SK-N-MC (cell line): ENCODE results near the gene LAMC1.
"Not testable (repeated sequence)": the region's sequence is repeated elsewhere in the genome, so short reads cannot be mapped to it uniquely, and the experiment has no call there.

ENCODE experiments used
- DNase-seq: peaks from one replicate; pipeline ENCODE4 v3.0.0-alpha.2; 2011; ENCODE audit warnings: low read depth, low spot score
- H3K27ac ChIP-seq: fragments of 200-600 bp; sonication (generic); 2 replicates; pipeline ENCODE4 v1.5.1; 2016; ENCODE audit warnings: mixed run types
- H3K36me3 ChIP-seq: fragments of 200-600 bp; sonication (generic); 2 replicates; pipeline ENCODE4 v1.6.1; 2017; ENCODE audit warnings: antibody characterized with exemption, low read length, mixed read lengths; ENCODE audit not compliant: insufficient read depth
- H3K4me3 ChIP-seq: fragments of 200-600 bp; sonication (generic); 2 replicates; pipeline ENCODE4 v1.5.1; 2016
- H3K9ac ChIP-seq: fragments of 200-600 bp; sonication (generic); 2 replicates; pipeline ENCODE4 v1.8.0; 2017; ENCODE audit warnings: mixed run types, mixed read lengths; ENCODE audit not compliant: insufficient read length
- H3K9me3 ChIP-seq: fragments of 200-600 bp; sonication (generic); 2 replicates; pipeline ENCODE4 v1.6.1; 2017; ENCODE audit warnings: low read depth, mild to moderate bottlenecking, antibody characterized with exemption, low read length, moderate library complexity, mixed read lengths
- EZH2 ChIP-seq: fragments of 200-600 bp; sonication (generic); IDR thresholded peaks from one replicate; pipeline ENCODE4 v1.6.1; 2017; ENCODE audit warnings: antibody characterized with exemption
- FOXP2 ChIP-seq: optimal IDR thresholded peaks from 2 replicates; pipeline ENCODE3; 2011; ENCODE audit warnings: mild to moderate bottlenecking, moderate library complexity; ENCODE audit not compliant: insufficient read depth; ENCODE audit errors: extremely low read length, control extremely low read depth
- POLR2AphosphoS5 ChIP-seq: IDR thresholded peaks from 2 replicates; pipeline ENCODE4 v1.6.1; 2012; ENCODE audit warnings: mild to moderate bottlenecking, low read depth, low read length, borderline replicate concordance

LAMC1 gene

DNA sequence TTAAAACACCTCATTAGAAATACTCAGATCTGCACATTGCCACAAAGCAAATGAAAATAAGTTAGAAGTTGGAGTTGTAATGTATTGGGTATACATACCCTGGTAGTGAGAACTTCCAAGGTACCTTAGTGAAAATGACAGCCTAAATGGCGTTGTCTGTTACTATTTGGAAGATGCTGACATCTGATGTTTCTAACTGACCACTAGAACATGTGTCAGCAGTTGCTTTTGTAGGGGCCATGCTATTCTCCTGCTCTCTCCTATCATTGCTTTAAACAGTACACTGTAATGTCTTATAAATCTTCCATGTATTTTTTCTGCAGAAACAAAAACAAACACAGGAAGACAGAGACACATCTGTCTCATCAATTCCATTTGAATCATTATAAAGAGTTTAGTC is 40.1 kb downstream of the LAMC1 start:
- TF ChIP-seq FOXP2 = no peak
- TF ChIP-seq POLR2AphosphoS5 = no peak
- TF ChIP-seq EZH2 = no peak
- no peaks in the 10 kb centered on the region for H3K36me3 ChIP-seq
- DNase-seq = no peak
- no peaks in the 10 kb centered on the region for H3K9me3 ChIP-seq
- no peak overlapping the region for H3K4me3 ChIP-seq
- H3K9ac ChIP-seq = no peak overlapping the region
- H3K27ac ChIP-seq = no peak overlapping the region

DNA sequence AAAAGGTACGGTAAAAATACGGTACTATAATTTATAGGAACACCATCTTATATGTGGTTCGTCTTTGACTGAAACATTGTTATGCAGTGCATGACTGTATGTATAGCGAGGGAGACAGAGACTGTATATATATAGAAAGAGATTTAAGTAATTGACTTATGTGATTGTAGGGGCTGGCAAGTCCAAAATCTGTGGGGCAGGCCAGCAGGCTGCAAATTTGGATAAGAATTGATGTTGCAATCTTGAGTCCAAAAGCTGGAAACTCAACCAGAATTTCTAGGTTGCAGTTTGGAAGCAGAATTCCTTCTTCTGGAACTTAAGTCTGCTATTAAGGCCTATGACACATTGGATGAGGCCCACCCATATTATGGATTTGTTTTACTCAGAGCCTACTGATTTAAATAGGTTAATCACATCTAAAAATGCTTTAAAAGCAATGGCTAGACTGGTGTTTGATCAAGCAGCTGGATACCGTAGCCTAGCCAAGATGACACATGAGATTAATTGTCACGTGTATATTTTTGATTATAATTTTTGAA is 42.0 kb downstream of the LAMC1 start:
- TF ChIP-seq POLR2AphosphoS5 (no peak), FOXP2 (no peak)
- Histone ChIP-seq H3K27ac (no peak overlapping the region), H3K36me3 (no peaks in the 10 kb centered on the region), H3K9ac (no peak overlapping the region), H3K9me3 (no peaks in the 10 kb centered on the region), H3K4me3 (no peak overlapping the region)
- DNase-seq = no peak

DNA sequence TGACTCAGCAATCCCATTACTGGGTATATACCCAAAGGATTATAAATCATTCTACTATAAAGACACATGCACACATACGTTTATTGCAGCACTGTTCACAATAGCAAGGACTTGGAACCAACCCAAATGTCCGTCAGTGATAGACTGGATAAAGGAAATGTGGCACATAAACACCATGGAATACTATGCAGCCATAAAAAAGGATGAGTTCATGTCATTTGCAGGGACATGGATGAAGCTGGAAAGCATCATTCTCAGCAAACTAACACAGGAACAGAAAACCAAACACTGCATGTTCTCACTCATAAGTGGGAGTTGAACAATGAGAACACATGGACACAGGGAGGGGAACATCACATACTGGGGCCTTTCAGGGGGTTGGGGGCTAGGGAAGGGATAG is 43.2 kb downstream of the LAMC1 start:
- H3K4me3 ChIP-seq, H3K9me3 ChIP-seq, H3K9ac ChIP-seq: not testable (repeated sequence)

DNA sequence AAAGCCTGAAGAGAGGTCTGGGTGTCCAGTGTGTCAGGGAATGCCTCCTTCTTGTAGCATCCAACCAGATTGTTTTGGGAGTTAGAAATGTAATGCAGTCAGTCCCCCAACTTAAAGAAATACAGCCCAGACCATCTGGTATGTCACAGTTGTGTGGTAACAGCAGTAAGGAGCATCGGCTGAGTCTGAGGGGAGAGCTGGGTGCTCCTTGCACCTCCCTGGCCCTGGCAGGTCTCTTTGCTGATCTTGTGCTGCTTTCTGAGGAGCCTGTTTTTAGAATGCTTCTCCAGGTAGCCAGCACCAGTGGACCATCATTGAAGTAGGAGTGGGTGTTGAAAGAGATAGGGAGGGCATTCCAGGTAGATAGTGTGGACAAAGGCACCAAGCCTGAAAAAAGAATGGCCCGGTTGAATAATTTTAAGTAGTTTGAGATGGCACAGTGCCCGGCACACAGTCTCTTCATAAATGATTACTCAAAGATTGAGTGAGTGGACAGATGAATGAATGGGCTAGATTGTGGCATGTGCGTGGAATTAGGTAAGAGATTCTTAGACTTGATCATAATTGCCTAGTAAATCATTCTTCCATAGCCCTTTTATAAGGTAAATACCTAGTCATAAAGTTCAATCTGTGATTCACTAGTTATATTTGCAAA is 46.5 kb downstream of the LAMC1 start:
- no peak overlapping the region for H3K27ac ChIP-seq
- no peak overlapping the region for H3K9ac ChIP-seq
- DNase-seq = no peak
- H3K36me3 ChIP-seq = no peaks in the 10 kb centered on the region
- TF ChIP-seq FOXP2 (no peak), EZH2 (no peak), POLR2AphosphoS5 (no peak)
- H3K4me3 ChIP-seq = no peak overlapping the region
- no peaks in the 10 kb centered on the region for H3K9me3 ChIP-seq

More for the DNA sequence above, 43.2 kb downstream of the LAMC1 start:
- not testable (repeated sequence) for H3K36me3 ChIP-seq, DNase-seq, H3K27ac ChIP-seq

DNA sequence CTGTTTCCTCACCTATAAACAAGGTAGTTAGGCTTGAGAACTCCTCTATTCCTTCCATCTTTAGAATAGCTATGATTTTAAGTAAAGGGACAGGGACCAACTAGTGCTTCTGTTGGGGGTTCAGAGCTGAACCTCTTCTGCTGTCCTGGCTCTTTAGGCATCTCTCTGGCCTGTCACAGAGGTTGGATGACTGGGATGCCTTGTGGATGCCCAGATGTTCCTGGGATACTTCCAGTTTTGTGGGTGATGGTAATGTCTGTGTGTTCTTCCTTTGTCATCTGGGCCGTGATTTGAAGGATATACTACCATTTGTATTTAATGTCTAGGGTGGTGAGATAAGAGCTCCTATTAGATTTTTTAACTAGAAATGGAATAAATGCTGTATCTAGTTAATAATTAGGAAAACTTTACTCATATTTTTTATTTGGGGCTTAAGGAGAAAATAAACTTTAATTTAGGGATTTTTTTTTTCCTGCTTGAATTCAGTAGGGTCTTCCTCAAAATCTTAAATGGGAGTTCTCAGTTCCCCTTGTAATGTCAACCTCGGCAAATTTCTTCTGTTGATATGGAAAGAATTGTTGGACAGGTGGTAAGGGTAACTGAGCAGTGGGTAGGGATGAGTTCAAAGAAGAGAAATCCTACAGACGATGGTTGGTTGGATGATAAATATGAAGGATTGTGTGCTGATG is 47.2 kb downstream of the LAMC1 start:
- Histone ChIP-seq H3K9ac (no peak overlapping the region), H3K36me3 (no peaks in the 10 kb centered on the region), H3K9me3 (no peaks in the 10 kb centered on the region), H3K27ac (no peak overlapping the region), H3K4me3 (no peak overlapping the region)
- DNase-seq = no peak
- no peak for TF ChIP-seq FOXP2
- no peak for TF ChIP-seq POLR2AphosphoS5
- TF ChIP-seq EZH2 = no peak

DNA sequence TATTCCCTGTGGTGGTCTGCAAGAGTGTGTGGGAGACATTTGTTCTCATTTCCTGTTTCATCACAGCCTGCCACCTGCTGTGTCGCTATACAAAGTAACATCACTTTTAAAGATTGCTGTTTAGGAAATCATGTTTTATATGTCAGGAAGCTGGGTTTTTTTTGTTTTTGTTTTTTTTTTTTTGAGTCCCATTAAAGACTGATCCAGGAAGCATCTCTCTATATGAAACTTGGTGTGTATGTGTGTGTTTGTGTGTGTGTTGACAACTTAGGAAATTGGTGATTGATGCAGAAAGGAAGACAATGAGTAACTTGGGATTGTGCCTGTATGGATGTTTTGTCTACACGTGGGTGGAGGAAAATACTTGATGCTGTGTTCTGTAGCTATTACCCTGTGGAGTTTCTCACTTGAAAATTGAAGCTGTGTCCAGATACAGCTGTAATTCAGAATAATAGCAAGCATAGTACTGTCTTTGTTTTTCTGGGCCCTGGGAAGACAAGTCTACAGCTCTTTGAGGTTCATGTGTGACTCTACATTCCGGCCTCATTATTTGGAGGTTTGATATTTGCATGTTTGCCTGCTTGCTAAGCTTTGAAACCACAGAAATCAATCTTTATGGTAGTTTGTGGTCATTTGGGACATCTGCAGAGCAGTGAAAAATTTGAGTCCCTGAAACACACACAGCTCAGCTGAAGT is 47.9 kb downstream of the LAMC1 start:
- H3K4me3 ChIP-seq = no peak overlapping the region; the same call in 1 of the 2 replicates
- H3K9ac ChIP-seq = no peak overlapping the region
- H3K36me3 ChIP-seq = no peaks in the 10 kb centered on the region
- peak; percentile 75 for DNase-seq
- TF ChIP-seq POLR2AphosphoS5 = peak; percentile 16; the same call in 1 of the 2 replicates
- no peak for TF ChIP-seq FOXP2
- TF ChIP-seq EZH2 = no peak
- no peak overlapping the region for H3K27ac ChIP-seq
- no peaks in the 10 kb centered on the region for H3K9me3 ChIP-seq

DNA sequence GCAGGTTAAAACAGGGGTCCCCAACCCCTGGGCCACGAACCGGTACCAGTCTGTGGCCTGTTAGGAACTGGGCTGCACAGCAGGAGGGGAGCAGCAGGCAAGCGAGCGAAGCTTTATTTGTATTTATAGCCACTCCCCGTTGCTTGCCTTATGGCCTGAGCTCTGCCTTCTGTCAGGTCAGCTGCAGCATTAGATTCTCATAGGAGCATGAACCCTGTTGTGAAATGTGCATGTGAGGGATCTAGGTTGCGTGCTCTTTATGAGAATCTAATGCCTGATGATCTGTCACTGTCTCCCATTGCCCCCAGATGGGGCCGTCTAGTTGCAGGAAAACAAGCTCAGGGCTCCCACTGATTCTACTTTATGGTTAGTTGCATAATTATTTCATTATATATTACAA is 49.4 kb downstream of the LAMC1 start:
- not testable (repeated sequence) for H3K36me3 ChIP-seq, H3K27ac ChIP-seq, H3K4me3 ChIP-seq, DNase-seq, H3K9ac ChIP-seq, H3K9me3 ChIP-seq

DNA sequence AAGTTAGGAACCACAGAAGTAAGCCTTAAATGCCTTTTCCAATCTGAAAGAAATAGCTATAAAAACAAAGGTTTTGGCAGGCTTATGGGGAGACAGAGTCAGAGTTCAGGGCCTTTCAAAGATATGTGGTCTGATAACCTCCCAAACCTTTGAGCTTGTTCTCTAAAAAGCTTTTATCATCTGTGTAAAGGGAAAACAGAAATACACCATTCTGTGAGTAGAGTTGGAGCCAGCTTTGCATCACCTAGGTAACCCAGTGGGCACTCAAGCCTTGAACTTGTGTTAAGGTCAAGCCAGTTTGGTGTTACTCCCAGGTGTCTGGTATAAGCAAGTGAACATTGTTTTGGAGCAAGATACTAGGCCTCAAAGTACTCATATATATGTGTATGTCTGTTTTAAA is 50.1 kb downstream of the LAMC1 start:
- Histone ChIP-seq H3K9me3 (no peaks in the 10 kb centered on the region), H3K27ac (no peak overlapping the region), H3K9ac (no peak overlapping the region), H3K36me3 (no peaks in the 10 kb centered on the region), H3K4me3 (no peak overlapping the region)
- DNase-seq = no peak
- TF ChIP-seq EZH2 = no peak
- TF ChIP-seq FOXP2 = no peak
- no peak for TF ChIP-seq POLR2AphosphoS5
